GM21529 (cell line): ENCODE data around the gene CCDC201.
"Not testable (repeated sequence)": the region's sequence is repeated elsewhere in the genome, so short reads cannot be mapped to it uniquely, and the experiment has no call there.

Experiments
- ATAC-seq: cut with Tn5 transposase; IDR thresholded peaks from one replicate; pipeline ENCODE4 v1.9.1; 2021; ENCODE audit not compliant: unreplicated experiment

Gene CCDC201

DNA sequence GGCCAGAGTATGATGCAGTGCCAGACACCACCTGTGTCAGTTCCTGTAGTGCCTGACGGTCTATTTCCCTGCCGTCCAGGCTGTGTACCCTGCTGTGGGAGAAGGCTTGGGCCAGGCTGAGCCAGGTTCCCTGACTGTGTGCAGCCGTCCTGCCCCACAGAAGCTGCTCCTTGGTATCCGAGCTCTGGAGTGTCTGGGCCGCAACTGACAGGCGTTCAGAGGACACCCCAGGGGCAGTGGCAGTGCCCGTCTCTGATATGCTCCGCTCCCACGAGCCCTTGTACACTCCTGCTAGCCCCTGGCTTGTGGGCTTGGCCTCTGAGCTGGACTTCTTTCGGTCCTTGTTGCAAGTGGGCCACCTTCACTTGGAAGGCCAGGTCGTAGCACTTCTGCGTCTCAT lies 55.0 kb downstream of the CCDC201 start:
- ATAC-seq = not testable (repeated sequence)

GRCh38 chr7:45817016-45817415 lies 55.9 kb downstream of the CCDC201 start:
- not testable (repeated sequence) for ATAC-seq

- not testable (repeated sequence) for ATAC-seq
These were observed 58.4 kb downstream of the CCDC201 start for GRCh38 chr7:45814216-45815118.

- not testable (repeated sequence) for ATAC-seq
These were observed 59.1 kb downstream of the CCDC201 start for GRCh38 chr7:45813771-45814170.

DNA sequence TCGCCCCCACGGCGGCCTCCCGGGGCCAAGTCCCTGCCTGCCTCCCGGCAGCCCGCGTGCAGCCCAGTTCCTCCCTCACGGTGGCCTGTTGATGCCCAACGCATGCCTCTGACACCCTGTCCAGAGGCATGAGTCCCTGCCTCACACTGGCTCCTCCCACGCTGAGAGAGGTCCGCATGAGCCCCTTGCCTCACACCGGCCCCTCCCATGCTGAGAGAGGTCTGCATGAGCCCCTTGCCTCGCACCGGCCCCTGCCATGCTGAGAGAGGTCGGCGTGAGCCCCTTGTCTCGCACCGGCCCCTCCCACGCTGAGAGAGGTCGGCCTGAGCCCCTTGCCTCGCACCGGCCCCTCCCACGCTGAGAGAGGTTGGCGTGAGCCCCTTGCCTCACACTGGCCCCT lies 59.9 kb downstream of the CCDC201 start:
- no peak for ATAC-seq

DNA sequence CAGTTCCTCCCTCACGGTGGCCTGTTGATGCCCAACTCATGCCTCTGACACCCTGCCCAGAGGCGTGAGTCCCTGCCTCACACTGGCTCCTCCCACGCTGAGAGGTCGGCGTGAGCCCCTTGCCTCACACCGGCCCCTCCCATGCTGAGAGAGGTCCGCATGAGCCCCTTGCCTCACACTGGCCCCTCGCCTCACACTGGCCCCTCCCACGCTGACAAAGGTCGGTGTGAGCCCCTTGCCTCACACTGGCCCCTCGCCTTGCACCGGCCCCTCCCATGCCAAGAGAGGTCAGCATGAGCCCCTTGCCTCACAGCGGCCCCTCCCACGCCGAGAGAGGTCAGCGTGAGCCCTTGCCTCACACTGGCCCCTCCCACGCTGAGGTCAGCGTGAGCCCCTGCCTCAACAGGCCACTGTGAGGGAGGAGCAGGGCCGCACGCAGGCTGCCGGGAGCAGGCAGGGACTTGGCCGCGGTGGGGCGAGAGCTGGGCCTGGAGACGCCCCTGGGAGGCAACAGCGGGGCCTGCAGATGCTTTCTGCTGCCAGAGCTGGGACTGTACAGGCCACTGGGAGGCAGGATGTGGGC lies 61.1 kb downstream of the CCDC201 start:
- not testable (repeated sequence) for ATAC-seq

GRCh38 chr7:45810451-45811005 lies 62.4 kb downstream of the CCDC201 start:
- ATAC-seq = not testable (repeated sequence)
